ENCODE data around the gene LRRC46.
A peak's percentile ranks its signal among the peaks of the same experiment; 100 is the strongest.

Gene LRRC46

GRCh38 chr17:47792979-47793378, 38.5 kb upstream of the LRRC46 start:
- in situ Hi-C loops (cut with MboI; ENCODE audit: low sequenced_read_pairs, unreplicated experiment): loop anchor here (10.0 to 25.0 kb wide), 2 partner anchors 98 to 431 kb away; partner anchors contain the start of gene TBKBP1
- DNase-seq (ENCODE audit: low spot score): no peak
- TF ChIP-seq CTCF (IDR thresholded peaks at IDR 0.05; ENCODE audit: borderline replicate concordance, control extremely low read depth, extremely low read depth, insufficient read depth, missing control alignments): no peak

- no peak for DNase-seq (ENCODE audit: low spot score)
- in situ Hi-C loops (cut with MboI; ENCODE audit: low sequenced_read_pairs, unreplicated experiment): loop anchor here (10.0 to 25.0 kb wide), 2 partner anchors 103 to 435 kb away; partner anchors contain the start of gene TBKBP1
- TF ChIP-seq CTCF (IDR thresholded peaks at IDR 0.05; ENCODE audit: borderline replicate concordance, control extremely low read depth, extremely low read depth, insufficient read depth, missing control alignments): no peak
Measured at GRCh38 chr17:47797797-47798196, 33.7 kb upstream of the LRRC46 start.

GRCh38 chr17:47800686-47801085, 30.8 kb upstream of the LRRC46 start:
- TF ChIP-seq CTCF (IDR thresholded peaks at IDR 0.05; ENCODE audit: borderline replicate concordance, control extremely low read depth, extremely low read depth, insufficient read depth, missing control alignments): no peak
- no peak for DNase-seq (ENCODE audit: low spot score)
- in situ Hi-C loops (cut with MboI; ENCODE audit: low sequenced_read_pairs, unreplicated experiment): no loop called here

- TF ChIP-seq CTCF (IDR thresholded peaks at IDR 0.05; ENCODE audit: borderline replicate concordance, control extremely low read depth, extremely low read depth, insufficient read depth, missing control alignments): no peak
- in situ Hi-C loops (cut with MboI; ENCODE audit: low sequenced_read_pairs, unreplicated experiment): no loop called here
Measured at GRCh38 chr17:47801176-47801765, 30.2 kb upstream of the LRRC46 start.

GRCh38 chr17:47801906-47802305, 29.6 kb upstream of the LRRC46 start:
- in situ Hi-C loops (cut with MboI; ENCODE audit: low sequenced_read_pairs, unreplicated experiment): no loop called here
- DNase-seq (ENCODE audit: low spot score): no peak
- TF ChIP-seq CTCF (IDR thresholded peaks at IDR 0.05; ENCODE audit: borderline replicate concordance, control extremely low read depth, extremely low read depth, insufficient read depth, missing control alignments): no peak

More at GRCh38 chr17:47801176-47801765, 30.2 kb upstream of the LRRC46 start:
- no peak for DNase-seq (ENCODE audit: low spot score)

GRCh38 chr17:47802341-47803022, 29.0 kb upstream of the LRRC46 start:
- peak; percentile 71 for TF ChIP-seq CTCF (IDR thresholded peaks at IDR 0.05; ENCODE audit: borderline replicate concordance, control extremely low read depth, extremely low read depth, insufficient read depth, missing control alignments)
- peak; percentile 86 for DNase-seq (ENCODE audit: low spot score)
- in situ Hi-C loops (cut with MboI; ENCODE audit: low sequenced_read_pairs, unreplicated experiment): no loop called here

All from GM13976 (cell line).